ENCODE measurements around the gene PSMF1. TPM values are rescaled to one million over a fixed set of nuclear protein-coding genes. Genes with fewer than 3 reads are reported as not detected.

PSMF1 gene
- total and polyA plus RNA-seq, 12 donors = 22.4 to 181 (median 125) TPM

GRCh38 chr20:1183153-1183552, 64.8 kb downstream of the PSMF1 start:
- H3K27me3 ChIP-seq = peaks cover 4 to 37% (median 27%) of the 10 kb centered on the region in 7 donors
- ATAC-seq (no peak), DNase-seq (no peak)
- H3K4me3 ChIP-seq = no peak overlapping the region
- peaks cover 0 to 13% (median 0%) of the 10 kb centered on the region in 9 donors for H3K36me3 ChIP-seq
- TF ChIP-seq CTCF (IDR thresholded peaks at IDR 0.05) = no peak
- H3K27ac ChIP-seq = no peak overlapping the region
- WGBS, 2 donors = 69 to 86% methylated on average over 6 of the region's 6 CpGs
- H3K9me3 ChIP-seq = no peaks in the 10 kb centered on the region
- peaks cover 0 to 29% (median 16%) of the 10 kb centered on the region in 9 donors for H3K4me1 ChIP-seq
- intact Hi-C loops (cut with DNase I) = loop anchor here in 1 of 10 donors (10.0 kb wide), 1 partner anchor 368 kb away; no protein-coding TSS in a partner anchor

- peaks cover 0 to 10% (median 0%) of the 10 kb centered on the region in 9 donors for H3K36me3 ChIP-seq
- H3K4me1 ChIP-seq = peaks cover 0 to 29% (median 16%) of the 10 kb centered on the region in 9 donors
- no peak for TF ChIP-seq CTCF (IDR thresholded peaks at IDR 0.05)
- peaks cover 4 to 37% (median 27%) of the 10 kb centered on the region in 7 donors for H3K27me3 ChIP-seq
- intact Hi-C loops (cut with DNase I) = loop anchor here in 1 of 10 donors (10.0 kb wide), 1 partner anchor 369 kb away; no protein-coding TSS in a partner anchor
- peak overlapping the region in 2 of 10 donors; percentile 65 to 69 for H3K27ac ChIP-seq
- DNase-seq = no peak
- H3K4me3 ChIP-seq = peak overlapping the region in 9 of 10 donors; percentile 49 to 62 (median 60)
- ATAC-seq = no peak
- WGBS, 2 donors = 28 to 33% methylated on average over 13 of the region's 13 CpGs
- H3K9me3 ChIP-seq = no peaks in the 10 kb centered on the region
These were observed 65.8 kb downstream of the PSMF1 start for GRCh38 chr20:1184260-1184637.

- Histone ChIP-seq H3K9me3 (no peaks in the 10 kb centered on the region), H3K36me3 (peaks cover 0 to 5% (median 0%) of the 10 kb centered on the region in 9 donors), H3K27me3 (peaks cover 4 to 37% (median 27%) of the 10 kb centered on the region in 7 donors), H3K4me3 (peak within 1 kb of the TSS; percentile 28 to 62 (median 58)), H3K4me1 (peaks cover 0 to 29% (median 16%) of the 10 kb centered on the region in 9 donors), H3K27ac (peak within 1 kb of the TSS in 7 of 10 donors; percentile 47 to 69 (median 60))
- no peak for TF ChIP-seq CTCF (IDR thresholded peaks at IDR 0.05)
- intact Hi-C loops (cut with DNase I) = loop anchor here in 1 of 10 donors (10.0 kb wide), 1 partner anchor 370 kb away; no protein-coding TSS in a partner anchor
- ATAC-seq = peak in 2 of 8 donors; percentile 7 to 9
- DNase-seq = no peak
- WGBS, 2 donors = 1 to 2% methylated on average over 68 to 76 of the region's 76 CpGs
These were observed 66.4 kb downstream of the PSMF1 start, which contains the start of gene TMEM74B for GRCh38 chr20:1184638-1185315. Gene TMEM74B, minus strand, starts transcription at chr20:1184981. Its CDS starts 1,180 bp downstream, at chr20:1183801.

- peak overlapping the region in 7 of 10 donors; percentile 47 to 69 (median 60) for H3K27ac ChIP-seq
- peaks cover 0 to 29% (median 16%) of the 10 kb centered on the region in 9 donors for H3K4me1 ChIP-seq
- H3K4me3 ChIP-seq = peak overlapping the region; percentile 28 to 62 (median 58)
- intact Hi-C loops (cut with DNase I) = loop anchor here in 1 of 10 donors (10.0 kb wide), 1 partner anchor 371 kb away; no protein-coding TSS in a partner anchor
- DNase-seq = peak in 1 of 2 donors; percentile 26
- peak in 7 of 8 donors; percentile 6 to 36 (median 18) for ATAC-seq
- peaks cover 0 to 5% (median 0%) of the 10 kb centered on the region in 9 donors for H3K36me3 ChIP-seq
- peaks cover 4 to 37% (median 27%) of the 10 kb centered on the region in 7 donors for H3K27me3 ChIP-seq
- H3K9me3 ChIP-seq = no peaks in the 10 kb centered on the region
- WGBS, 2 donors = 0% methylated on average over 8 to 54 of the region's 54 CpGs
- TF ChIP-seq CTCF (IDR thresholded peaks at IDR 0.05) = no peak
These were observed 66.9 kb downstream of the PSMF1 start for GRCh38 chr20:1185316-1185741.
